Astrocyte (in vitro differentiated cells and primary cell): ENCODE measurements around the gene CYP4F8. TPM values are rescaled to one million over a fixed set of nuclear protein-coding genes. Genes with fewer than 3 reads are reported as not detected.

ENCODE experiments used
- DNase-seq: peaks from one replicate; pipeline ENCODE4 v3.0.0-alpha.2; 2010; ENCODE audit warnings: low read depth
- FAIRE-seq: peaks from 2 replicates; lab custom pipeline; 2011; peaks lifted over from hg19 to GRCh38; lab: Jason Lieb, UNC
- H2AFZ ChIP-seq: 2 replicates; pipeline ENCODE4 v1.6.0; 2012; ENCODE audit warnings: low read depth, low read length, inconsistent platforms
- H3K27ac ChIP-seq: 2 replicates; pipeline ENCODE4 v1.5.1; 2011; ENCODE audit warnings: low read depth, low read length, inconsistent platforms
- H3K27me3 ChIP-seq: 2 replicates; pipeline ENCODE4 v1.6.0; 2011; ENCODE audit warnings: low read length, inconsistent platforms; ENCODE audit not compliant: insufficient read depth
- H3K36me3 ChIP-seq: 2 replicates; pipeline ENCODE4 v1.5.1; 2011; ENCODE audit warnings: low read length, inconsistent platforms; ENCODE audit not compliant: insufficient read depth
- H3K4me1 ChIP-seq: 2 replicates; pipeline ENCODE4 v1.5.1; 2011; ENCODE audit warnings: low read length, inconsistent platforms; ENCODE audit not compliant: insufficient read depth
- H3K4me2 ChIP-seq: 2 replicates; pipeline ENCODE4 v1.6.0; 2012; ENCODE audit warnings: low read length, inconsistent platforms
- H3K4me3 ChIP-seq: 2 replicates; pipeline ENCODE4 v1.5.1; 2011; ENCODE audit warnings: low read depth, mild to moderate bottlenecking, low read length, inconsistent platforms; ENCODE audit not compliant: insufficient read depth
- H3K79me2 ChIP-seq: 2 replicates; pipeline ENCODE4 v1.6.0; 2012; ENCODE audit warnings: mild to moderate bottlenecking, low read length, inconsistent platforms; ENCODE audit not compliant: insufficient read depth
- H3K9ac ChIP-seq: 2 replicates; pipeline ENCODE4 v1.6.0; 2012; ENCODE audit warnings: mild to moderate bottlenecking, low read length, inconsistent platforms
- H3K9me3 ChIP-seq: 2 replicates; pipeline ENCODE4 v1.5.1; 2012; ENCODE audit warnings: low read depth, mild to moderate bottlenecking, low read length, inconsistent platforms; ENCODE audit not compliant: insufficient read depth
- H4K20me1 ChIP-seq: 2 replicates; pipeline ENCODE4 v1.6.0; 2012; ENCODE audit warnings: low read length, inconsistent platforms; ENCODE audit not compliant: insufficient read depth
- H3K27ac Mint-ChIP-seq: one replicate; pipeline ENCODE4 v1.8.0; 2021; ENCODE audit warnings: mild to moderate bottlenecking, mixed read lengths; ENCODE audit not compliant: unreplicated experiment
- H3K27me3 Mint-ChIP-seq: one replicate; pipeline ENCODE4 v1.8.0; 2021; ENCODE audit warnings: low read depth, mixed read lengths; ENCODE audit not compliant: unreplicated experiment
- H3K36me3 Mint-ChIP-seq: one replicate; pipeline ENCODE4 v1.8.0; 2021; ENCODE audit warnings: low read depth, mixed read lengths; ENCODE audit not compliant: unreplicated experiment
- H3K4me1 Mint-ChIP-seq: one replicate; pipeline ENCODE4 v1.8.0; 2021; ENCODE audit warnings: low read depth, mixed read lengths; ENCODE audit not compliant: unreplicated experiment
- H3K4me3 Mint-ChIP-seq: one replicate; pipeline ENCODE4 v1.8.0; 2021; ENCODE audit warnings: mild to moderate bottlenecking, moderate library complexity, mixed read lengths; ENCODE audit not compliant: unreplicated experiment
- H3K9me3 Mint-ChIP-seq: one replicate; pipeline ENCODE4 v1.8.0; 2021; ENCODE audit warnings: mild to moderate bottlenecking, mixed read lengths; ENCODE audit not compliant: unreplicated experiment
- CTCF ChIP-seq: IDR thresholded peaks from 2 replicates; pipeline ENCODE4 v1.5.1; 2011; ENCODE audit warnings: low read depth, mild to moderate bottlenecking, inconsistent platforms, low read length, moderate library complexity; ENCODE audit not compliant: insufficient read depth
- EZH2 ChIP-seq: IDR thresholded peaks from 2 replicates; pipeline ENCODE4 v1.6.1; 2012; ENCODE audit warnings: mild to moderate bottlenecking, low read length, inconsistent platforms; ENCODE audit not compliant: insufficient read depth
- total RNA-seq: library from RNA; stranded (reverse); gene quantifications from 2 replicates; pipeline ENCODE4 v1.2.1, GENCODE V29; 2021

CYP4F8 gene
- total RNA-seq, 1 donor from 2014 or later, result not detected

GRCh38 chr19:15633082-15633835, 18.2 kb downstream of the CYP4F8 start:
- no peaks in the 10 kb centered on the region for H3K27me3 ChIP-seq
- no peak overlapping the region for H3K4me3 ChIP-seq
- H3K79me2 ChIP-seq, result no peaks in the 10 kb centered on the region
- no peaks in the 10 kb centered on the region for H3K36me3 ChIP-seq
- H3K27me3 Mint-ChIP-seq, result no peaks in the 10 kb centered on the region
- no peak overlapping the region for H3K27ac ChIP-seq
- H3K4me3 Mint-ChIP-seq, result no peak overlapping the region
- FAIRE-seq (no peak), DNase-seq (no peak)
- H3K4me2 ChIP-seq, result no peak overlapping the region
- no peaks in the 10 kb centered on the region for H3K36me3 Mint-ChIP-seq
- TF ChIP-seq EZH2 (no peak), CTCF (no peak)
- no peaks in the 10 kb centered on the region for H3K4me1 Mint-ChIP-seq
- no peaks in the 10 kb centered on the region for H3K4me1 ChIP-seq
- H4K20me1 ChIP-seq, result no peaks in the 10 kb centered on the region
- H3K9ac ChIP-seq, result no peak overlapping the region
- H3K27ac Mint-ChIP-seq, result no peak overlapping the region
- no peak overlapping the region for H2AFZ ChIP-seq
- peaks cover 8% of the 10 kb centered on the region for H3K9me3 Mint-ChIP-seq
- no peaks in the 10 kb centered on the region for H3K9me3 ChIP-seq

DNA sequence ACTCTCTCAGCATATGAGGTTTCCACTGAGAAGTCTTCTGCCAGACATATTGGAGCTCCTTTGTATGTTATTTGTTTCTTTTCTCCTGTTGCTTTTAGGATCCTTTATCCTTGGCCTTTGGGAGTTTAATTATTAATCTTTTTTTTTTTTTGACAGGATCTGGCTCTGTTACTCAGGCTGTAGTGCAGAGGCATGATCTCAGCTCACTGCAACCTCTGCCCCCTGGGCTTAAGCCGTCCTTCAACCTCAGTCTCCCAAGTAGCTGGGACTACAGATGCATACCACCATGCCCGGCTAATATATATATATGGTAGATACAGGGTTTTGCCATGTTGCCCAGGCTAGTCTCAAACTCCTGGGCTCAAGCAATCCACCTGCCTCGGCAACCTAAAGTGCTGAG, 19.1 kb downstream of the CYP4F8 start:
- no peaks in the 10 kb centered on the region for H3K36me3 Mint-ChIP-seq
- H3K9ac ChIP-seq, result no peak overlapping the region

More for the DNA sequence above, 19.1 kb downstream of the CYP4F8 start:
- Histone ChIP-seq H2AFZ (no peak overlapping the region), H3K36me3 (no peaks in the 10 kb centered on the region), H3K4me3 (no peak overlapping the region), H4K20me1 (no peaks in the 10 kb centered on the region), H3K9me3 (no peaks in the 10 kb centered on the region), H3K27me3 (no peaks in the 10 kb centered on the region), H3K79me2 (no peaks in the 10 kb centered on the region), H3K4me1 (no peaks in the 10 kb centered on the region), H3K27ac (no peak overlapping the region), H3K4me2 (no peak overlapping the region)
- DNase-seq (no peak), FAIRE-seq (no peak)
- no peak overlapping the region for H3K4me3 Mint-ChIP-seq
- no peaks in the 10 kb centered on the region for H3K4me1 Mint-ChIP-seq
- no peaks in the 10 kb centered on the region for H3K27me3 Mint-ChIP-seq
- H3K27ac Mint-ChIP-seq, result no peak overlapping the region
- peaks cover 8% of the 10 kb centered on the region for H3K9me3 Mint-ChIP-seq
- no peak for TF ChIP-seq CTCF
- TF ChIP-seq EZH2, result no peak
